ENCODE data around the gene SF3B4.
A peak's percentile ranks its signal among the peaks of the same experiment; 100 is the strongest.
"Not testable (repeated sequence)": the region's sequence is repeated elsewhere in the genome, so short reads cannot be mapped to it uniquely, and the experiment has no call there.

The SF3B4 gene

GRCh38 chr1:149927563-149928400, at the start of gene SF3B4:
TSS of gene SF3B4 (minus strand) at chr1:149927803. CDS start at chr1:149927759, 44 bp downstream.
- DNase-seq, result peak; percentile 94 to 95

GRCh38 chr1:149977345-149977744, 49.7 kb upstream of the SF3B4 start:
- DNase-seq, result no peak

GRCh38 chr1:149972547-149972946, 44.9 kb upstream of the SF3B4 start:
- no peak for DNase-seq

- no peak for DNase-seq
Measured at GRCh38 chr1:149967646-149968045, 40.0 kb upstream of the SF3B4 start.

- DNase-seq, result no peak
Measured at GRCh38 chr1:149967041-149967440, 39.4 kb upstream of the SF3B4 start.

- DNase-seq, result no peak
Measured at GRCh38 chr1:149966405-149966804, 38.8 kb upstream of the SF3B4 start.

- DNase-seq, result no peak
Measured at GRCh38 chr1:149965440-149965839, 37.8 kb upstream of the SF3B4 start.

GRCh38 chr1:149963358-149963757, 35.8 kb upstream of the SF3B4 start:
- DNase-seq, result no peak

GRCh38 chr1:149962736-149963135, 35.1 kb upstream of the SF3B4 start:
- no peak for DNase-seq

GRCh38 chr1:149962039-149962647, 34.5 kb upstream of the SF3B4 start:
- peak; percentile 47 to 68 for DNase-seq

GRCh38 chr1:149957548-149957947, 29.9 kb upstream of the SF3B4 start:
- DNase-seq, result not testable (repeated sequence)

- no peak for DNase-seq
Measured at GRCh38 chr1:149949911-149950310, 22.3 kb upstream of the SF3B4 start.

- DNase-seq, result no peak
Measured at GRCh38 chr1:149945206-149945605, 17.6 kb upstream of the SF3B4 start.

- no peak for DNase-seq
Measured at GRCh38 chr1:149942885-149943284, 15.3 kb upstream of the SF3B4 start.

- no peak for DNase-seq
Measured at GRCh38 chr1:149942207-149942606, 14.6 kb upstream of the SF3B4 start.

GRCh38 chr1:149940427-149940826, 12.8 kb upstream of the SF3B4 start:
- DNase-seq, result no peak

- DNase-seq, result not testable (repeated sequence)
Measured at GRCh38 chr1:149938668-149939003, 11.0 kb upstream of the SF3B4 start.

- no peak for DNase-seq
Measured at GRCh38 chr1:149937759-149938158, 10.2 kb upstream of the SF3B4 start.

- DNase-seq, result no peak
Measured at GRCh38 chr1:149936992-149937705, 9.5 kb upstream of the SF3B4 start.

- DNase-seq, result no peak
Measured at GRCh38 chr1:149936170-149936991, 8.8 kb upstream of the SF3B4 start, which contains the start of gene MTMR11. TSS of gene MTMR11 (minus strand) at chr1:149936879. CDS start at chr1:149936647, 232 bp downstream.

GRCh38 chr1:149934356-149934755, 6.8 kb upstream of the SF3B4 start:
- no peak for DNase-seq

GRCh38 chr1:149933208-149933607, 5.6 kb upstream of the SF3B4 start:
- no peak for DNase-seq

GRCh38 chr1:149932474-149932873, 4.9 kb upstream of the SF3B4 start:
- DNase-seq, result no peak
